ENCODE measurements around the gene IL1R2.
"Not testable (repeated sequence)": the region's sequence is repeated elsewhere in the genome, so short reads cannot be mapped to it uniquely, and the experiment has no call there.

Gene IL1R2

DNA sequence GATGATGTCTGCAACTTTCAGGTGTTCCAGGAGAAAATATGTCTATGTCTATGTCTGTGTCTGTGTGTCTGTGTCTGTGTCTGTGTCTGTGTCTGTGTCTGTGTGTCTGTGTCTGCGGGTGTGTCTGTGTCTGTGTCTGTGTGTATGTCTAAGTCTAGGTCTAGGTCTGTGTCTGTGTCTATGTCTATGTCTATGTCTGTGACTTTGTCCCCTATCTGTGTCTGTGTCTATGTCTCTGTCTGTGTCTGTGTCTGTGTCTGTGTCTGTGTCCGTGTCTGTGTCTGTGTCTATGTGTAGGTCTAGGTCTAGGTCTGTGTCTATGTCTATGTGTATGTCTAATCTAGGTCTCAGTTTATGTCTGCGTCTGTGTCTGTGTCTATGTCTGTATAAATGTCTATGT lies 10.5 kb downstream of the IL1R2 start:
- Histone ChIP-seq H3K9me3 (ENCODE audit: control insufficient read depth, insufficient read depth, low read depth, low read length) (no peaks in the 10 kb centered on the region), H3K4me1 (ENCODE audit: control insufficient read depth, insufficient read depth, low read length) (no peaks in the 10 kb centered on the region), H3K27ac (ENCODE audit: extremely low read depth, low read depth, low read length) (no peak overlapping the region), H3K36me3 (ENCODE audit: control insufficient read depth in 2 of 2, insufficient read depth in 1 of 2, low read length in 2 of 2) (no peaks in the 10 kb centered on the region), H3K4me3 (ENCODE audit: low read depth, low read length) (no peak overlapping the region)
- CTCF ChIA-PET = interaction anchor here (1.0 kb wide), 1 partner anchor 18 kb away, joined by 3 read pairs; no protein-coding TSS in a partner anchor
- POLR2A ChIA-PET = no interaction called here
- TF ChIP-seq, protein P1, sequence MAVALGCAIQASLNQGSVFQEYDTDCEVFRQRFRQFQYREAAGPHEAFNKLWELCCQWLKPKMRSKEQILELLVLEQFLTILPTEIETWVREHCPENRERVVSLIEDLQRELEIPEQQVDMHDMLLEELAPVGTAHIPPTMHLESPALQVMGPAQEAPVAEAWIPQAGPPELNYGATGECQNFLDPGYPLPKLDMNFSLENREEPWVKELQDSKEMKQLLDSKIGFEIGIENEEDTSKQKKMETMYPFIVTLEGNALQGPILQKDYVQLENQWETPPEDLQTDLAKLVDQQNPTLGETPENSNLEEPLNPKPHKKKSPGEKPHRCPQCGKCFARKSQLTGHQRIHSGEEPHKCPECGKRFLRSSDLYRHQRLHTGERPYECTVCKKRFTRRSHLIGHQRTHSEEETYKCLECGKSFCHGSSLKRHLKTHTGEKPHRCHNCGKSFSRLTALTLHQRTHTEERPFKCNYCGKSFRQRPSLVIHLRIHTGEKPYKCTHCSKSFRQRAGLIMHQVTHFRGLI (tag by site-specific recombination; IDR thresholded peaks at IDR 0.05) = no peak

DNA sequence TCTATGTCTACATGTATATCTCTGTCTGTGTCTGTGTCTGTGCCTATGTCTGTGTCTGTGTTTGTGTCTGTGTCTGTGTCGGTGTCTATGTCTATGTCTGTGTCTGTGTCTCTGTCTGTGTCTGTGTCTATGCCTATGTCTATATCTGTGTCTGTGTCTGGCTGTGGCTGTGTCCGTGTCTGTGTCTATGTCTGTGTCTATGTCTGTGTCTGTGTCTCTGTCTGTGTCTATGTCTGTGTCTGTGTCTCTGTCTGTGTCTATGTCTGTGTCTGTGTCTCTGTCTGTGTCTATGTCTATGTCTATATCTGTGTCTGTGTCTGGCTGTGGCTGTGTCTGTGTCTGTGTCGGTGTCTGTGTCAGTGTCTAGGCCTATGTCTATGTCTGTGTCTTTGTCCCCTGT lies 11.1 kb downstream of the IL1R2 start:
- H3K36me3 ChIP-seq (ENCODE audit: control insufficient read depth in 2 of 2, insufficient read depth in 1 of 2, low read length in 2 of 2); H3K9me3 ChIP-seq (ENCODE audit: control insufficient read depth, insufficient read depth, low read depth, low read length); H3K4me1 ChIP-seq (ENCODE audit: control insufficient read depth, insufficient read depth, low read length); H3K4me3 ChIP-seq (ENCODE audit: low read depth, low read length); CTCF ChIA-PET; H3K27ac ChIP-seq (ENCODE audit: extremely low read depth, low read depth, low read length); POLR2A ChIA-PET: not testable (repeated sequence)

DNA sequence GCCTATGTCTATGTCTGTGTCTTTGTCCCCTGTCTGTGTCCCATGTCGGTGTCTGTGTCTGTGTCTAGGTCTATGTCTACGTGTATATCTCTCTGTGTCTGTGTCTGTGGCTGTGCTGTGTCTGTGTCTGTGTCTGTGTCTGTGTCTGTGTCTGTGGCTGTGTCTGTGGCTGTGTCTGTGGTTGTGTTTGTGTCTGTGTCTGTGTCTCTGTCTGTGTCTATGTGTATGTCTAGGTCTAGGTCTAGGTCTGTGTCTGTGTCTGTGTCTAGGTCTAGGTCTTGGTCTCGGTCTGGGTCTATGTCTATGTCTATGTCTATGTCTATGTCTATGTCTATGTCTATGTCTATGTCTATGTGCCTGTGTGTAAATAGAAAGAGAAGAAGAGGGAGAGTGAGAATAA lies 11.9 kb downstream of the IL1R2 start:
- ChIA-PET CTCF (interaction anchor here (0.6 to 1.4 kb wide), 3 partner anchors 13 to 439 kb away, joined by 3 to 6 read pairs (median 3); no protein-coding TSS in a partner anchor), POLR2A (no interaction called here)
- H3K36me3 ChIP-seq (ENCODE audit: control insufficient read depth in 2 of 2, insufficient read depth in 1 of 2, low read length in 2 of 2) = no peaks in the 10 kb centered on the region
- TF ChIP-seq ZNF157 (tag by site-specific recombination; IDR thresholded peaks at IDR 0.05) (no peak), SP2 (tag by site-specific recombination; IDR thresholded peaks at IDR 0.05) (no peak)
- H3K4me3 ChIP-seq (ENCODE audit: low read depth, low read length) = no peak overlapping the region
- no peaks in the 10 kb centered on the region for H3K9me3 ChIP-seq (ENCODE audit: control insufficient read depth, insufficient read depth, low read depth, low read length)
- no peaks in the 10 kb centered on the region for H3K4me1 ChIP-seq (ENCODE audit: control insufficient read depth, insufficient read depth, low read length)
- H3K27ac ChIP-seq (ENCODE audit: extremely low read depth, low read depth, low read length) = no peak overlapping the region

DNA sequence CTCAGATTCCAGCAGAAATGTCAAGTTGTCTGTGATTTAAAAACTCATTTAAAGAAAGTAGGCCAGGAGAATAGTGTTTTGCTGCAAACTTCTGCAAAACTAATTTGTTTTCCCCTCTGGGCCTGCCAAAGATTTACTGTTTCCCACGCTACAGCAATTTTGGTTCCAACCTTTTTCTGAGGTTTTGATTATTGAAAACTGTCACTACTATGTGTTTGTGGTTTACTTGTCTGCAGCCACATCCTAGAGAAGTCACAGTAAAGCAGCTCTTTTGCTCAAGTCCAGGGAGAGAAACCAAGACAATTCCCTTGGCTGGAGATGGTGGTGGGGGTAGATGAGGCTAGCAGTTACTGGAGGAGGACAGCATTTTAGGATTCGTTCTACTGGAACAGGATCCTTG lies 12.8 kb downstream of the IL1R2 start:
- POLR2A ChIA-PET = no interaction called here
- H3K4me3 ChIP-seq (ENCODE audit: low read depth, low read length) = no peak overlapping the region
- H3K9me3 ChIP-seq (ENCODE audit: control insufficient read depth, insufficient read depth, low read depth, low read length) = no peaks in the 10 kb centered on the region
- no peaks in the 10 kb centered on the region for H3K36me3 ChIP-seq (ENCODE audit: control insufficient read depth in 2 of 2, insufficient read depth in 1 of 2, low read length in 2 of 2)
- CTCF ChIA-PET = interaction anchor here (0.6 to 1.4 kb wide), 6 partner anchors 14 to 629 kb away, joined by 3 to 5 read pairs (median 3); no protein-coding TSS in a partner anchor
- H3K4me1 ChIP-seq (ENCODE audit: control insufficient read depth, insufficient read depth, low read length) = no peaks in the 10 kb centered on the region
- no peak overlapping the region for H3K27ac ChIP-seq (ENCODE audit: extremely low read depth, low read depth, low read length)
- no peak for TF ChIP-seq ZNF548 (tag by site-specific recombination; IDR thresholded peaks at IDR 0.05)
- TF ChIP-seq, protein P2, sequence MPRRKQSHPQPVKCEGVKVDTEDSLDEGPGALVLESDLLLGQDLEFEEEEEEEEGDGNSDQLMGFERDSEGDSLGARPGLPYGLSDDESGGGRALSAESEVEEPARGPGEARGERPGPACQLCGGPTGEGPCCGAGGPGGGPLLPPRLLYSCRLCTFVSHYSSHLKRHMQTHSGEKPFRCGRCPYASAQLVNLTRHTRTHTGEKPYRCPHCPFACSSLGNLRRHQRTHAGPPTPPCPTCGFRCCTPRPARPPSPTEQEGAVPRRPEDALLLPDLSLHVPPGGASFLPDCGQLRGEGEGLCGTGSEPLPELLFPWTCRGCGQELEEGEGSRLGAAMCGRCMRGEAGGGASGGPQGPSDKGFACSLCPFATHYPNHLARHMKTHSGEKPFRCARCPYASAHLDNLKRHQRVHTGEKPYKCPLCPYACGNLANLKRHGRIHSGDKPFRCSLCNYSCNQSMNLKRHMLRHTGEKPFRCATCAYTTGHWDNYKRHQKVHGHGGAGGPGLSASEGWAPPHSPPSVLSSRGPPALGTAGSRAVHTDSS (tag by site-specific recombination; IDR thresholded peaks at IDR 0.05) = no peak
- TF ChIP-seq ZNF624 (tag by site-specific recombination; IDR thresholded peaks at IDR 0.05) = no peak
- TF ChIP-seq, protein P3, sequence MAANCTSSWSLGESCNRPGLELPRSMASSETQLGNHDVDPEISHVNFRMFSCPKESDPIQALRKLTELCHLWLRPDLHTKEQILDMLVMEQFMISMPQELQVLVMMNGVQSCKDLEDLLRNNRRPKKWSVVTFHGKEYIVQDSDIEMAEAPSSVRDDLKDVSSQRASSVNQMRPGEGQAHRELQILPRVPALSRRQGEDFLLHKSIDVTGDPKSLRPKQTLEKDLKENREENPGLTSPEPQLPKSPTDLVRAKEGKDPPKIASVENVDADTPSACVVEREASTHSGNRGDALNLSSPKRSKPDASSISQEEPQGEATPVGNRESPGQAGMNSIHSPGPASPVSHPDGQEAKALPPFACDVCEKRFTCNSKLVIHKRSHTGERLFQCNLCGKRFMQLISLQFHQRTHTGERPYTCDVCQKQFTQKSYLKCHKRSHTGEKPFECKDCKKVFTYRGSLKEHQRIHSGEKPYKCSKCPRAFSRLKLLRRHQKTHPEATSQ (tag by site-specific recombination; IDR thresholded peaks at IDR 0.05) = no peak
- TF ChIP-seq, protein P4, sequence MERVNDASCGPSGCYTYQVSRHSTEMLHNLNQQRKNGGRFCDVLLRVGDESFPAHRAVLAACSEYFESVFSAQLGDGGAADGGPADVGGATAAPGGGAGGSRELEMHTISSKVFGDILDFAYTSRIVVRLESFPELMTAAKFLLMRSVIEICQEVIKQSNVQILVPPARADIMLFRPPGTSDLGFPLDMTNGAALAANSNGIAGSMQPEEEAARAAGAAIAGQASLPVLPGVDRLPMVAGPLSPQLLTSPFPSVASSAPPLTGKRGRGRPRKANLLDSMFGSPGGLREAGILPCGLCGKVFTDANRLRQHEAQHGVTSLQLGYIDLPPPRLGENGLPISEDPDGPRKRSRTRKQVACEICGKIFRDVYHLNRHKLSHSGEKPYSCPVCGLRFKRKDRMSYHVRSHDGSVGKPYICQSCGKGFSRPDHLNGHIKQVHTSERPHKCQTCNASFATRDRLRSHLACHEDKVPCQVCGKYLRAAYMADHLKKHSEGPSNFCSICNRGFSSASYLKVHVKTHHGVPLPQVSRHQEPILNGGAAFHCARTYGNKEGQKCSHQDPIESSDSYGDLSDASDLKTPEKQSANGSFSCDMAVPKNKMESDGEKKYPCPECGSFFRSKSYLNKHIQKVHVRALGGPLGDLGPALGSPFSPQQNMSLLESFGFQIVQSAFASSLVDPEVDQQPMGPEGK (tag by site-specific recombination; IDR thresholded peaks at IDR 0.05) = no peak
- TF ChIP-seq, protein P5, sequence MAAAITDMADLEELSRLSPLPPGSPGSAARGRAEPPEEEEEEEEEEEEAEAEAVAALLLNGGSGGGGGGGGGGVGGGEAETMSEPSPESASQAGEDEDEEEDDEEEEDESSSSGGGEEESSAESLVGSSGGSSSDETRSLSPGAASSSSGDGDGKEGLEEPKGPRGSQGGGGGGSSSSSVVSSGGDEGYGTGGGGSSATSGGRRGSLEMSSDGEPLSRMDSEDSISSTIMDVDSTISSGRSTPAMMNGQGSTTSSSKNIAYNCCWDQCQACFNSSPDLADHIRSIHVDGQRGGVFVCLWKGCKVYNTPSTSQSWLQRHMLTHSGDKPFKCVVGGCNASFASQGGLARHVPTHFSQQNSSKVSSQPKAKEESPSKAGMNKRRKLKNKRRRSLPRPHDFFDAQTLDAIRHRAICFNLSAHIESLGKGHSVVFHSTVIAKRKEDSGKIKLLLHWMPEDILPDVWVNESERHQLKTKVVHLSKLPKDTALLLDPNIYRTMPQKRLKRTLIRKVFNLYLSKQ (tag by site-specific recombination; IDR thresholded peaks at IDR 0.05; ENCODE audit: borderline replicate concordance) = no peak
- TF ChIP-seq, protein P6, sequence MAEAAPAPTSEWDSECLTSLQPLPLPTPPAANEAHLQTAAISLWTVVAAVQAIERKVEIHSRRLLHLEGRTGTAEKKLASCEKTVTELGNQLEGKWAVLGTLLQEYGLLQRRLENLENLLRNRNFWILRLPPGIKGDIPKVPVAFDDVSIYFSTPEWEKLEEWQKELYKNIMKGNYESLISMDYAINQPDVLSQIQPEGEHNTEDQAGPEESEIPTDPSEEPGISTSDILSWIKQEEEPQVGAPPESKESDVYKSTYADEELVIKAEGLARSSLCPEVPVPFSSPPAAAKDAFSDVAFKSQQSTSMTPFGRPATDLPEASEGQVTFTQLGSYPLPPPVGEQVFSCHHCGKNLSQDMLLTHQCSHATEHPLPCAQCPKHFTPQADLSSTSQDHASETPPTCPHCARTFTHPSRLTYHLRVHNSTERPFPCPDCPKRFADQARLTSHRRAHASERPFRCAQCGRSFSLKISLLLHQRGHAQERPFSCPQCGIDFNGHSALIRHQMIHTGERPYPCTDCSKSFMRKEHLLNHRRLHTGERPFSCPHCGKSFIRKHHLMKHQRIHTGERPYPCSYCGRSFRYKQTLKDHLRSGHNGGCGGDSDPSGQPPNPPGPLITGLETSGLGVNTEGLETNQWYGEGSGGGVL (tag by site-specific recombination; IDR thresholded peaks at IDR 0.05) = no peak
- TF ChIP-seq GLIS1 (tag by site-specific recombination; IDR thresholded peaks at IDR 0.05) = no peak
- TF ChIP-seq, protein P7, sequence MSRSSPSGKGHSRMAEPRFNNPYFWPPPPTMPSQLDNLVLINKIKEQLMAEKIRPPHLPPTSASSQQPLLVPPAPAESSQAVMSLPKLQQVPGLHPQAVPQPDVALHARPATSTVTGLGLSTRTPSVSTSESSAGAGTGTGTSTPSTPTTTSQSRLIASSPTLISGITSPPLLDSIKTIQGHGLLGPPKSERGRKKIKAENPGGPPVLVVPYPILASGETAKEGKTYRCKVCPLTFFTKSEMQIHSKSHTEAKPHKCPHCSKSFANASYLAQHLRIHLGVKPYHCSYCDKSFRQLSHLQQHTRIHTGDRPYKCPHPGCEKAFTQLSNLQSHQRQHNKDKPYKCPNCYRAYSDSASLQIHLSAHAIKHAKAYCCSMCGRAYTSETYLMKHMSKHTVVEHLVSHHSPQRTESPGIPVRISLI (tag by site-specific recombination; IDR thresholded peaks at IDR 0.05) = no peak
- no peak for TF ChIP-seq KLF10 (tag by site-specific recombination; IDR thresholded peaks at IDR 0.05)

All from HEK293 (cell line).